NK-92 (cell line): Measurements from ENCODE around the gene VEGFB.

Experiments
- DNase-seq: peaks from one replicate; lab custom pipeline; 2025; ENCODE audit not compliant: unreplicated experiment; lab: John Stamatoyannopoulos, UW

The VEGFB gene

DNA sequence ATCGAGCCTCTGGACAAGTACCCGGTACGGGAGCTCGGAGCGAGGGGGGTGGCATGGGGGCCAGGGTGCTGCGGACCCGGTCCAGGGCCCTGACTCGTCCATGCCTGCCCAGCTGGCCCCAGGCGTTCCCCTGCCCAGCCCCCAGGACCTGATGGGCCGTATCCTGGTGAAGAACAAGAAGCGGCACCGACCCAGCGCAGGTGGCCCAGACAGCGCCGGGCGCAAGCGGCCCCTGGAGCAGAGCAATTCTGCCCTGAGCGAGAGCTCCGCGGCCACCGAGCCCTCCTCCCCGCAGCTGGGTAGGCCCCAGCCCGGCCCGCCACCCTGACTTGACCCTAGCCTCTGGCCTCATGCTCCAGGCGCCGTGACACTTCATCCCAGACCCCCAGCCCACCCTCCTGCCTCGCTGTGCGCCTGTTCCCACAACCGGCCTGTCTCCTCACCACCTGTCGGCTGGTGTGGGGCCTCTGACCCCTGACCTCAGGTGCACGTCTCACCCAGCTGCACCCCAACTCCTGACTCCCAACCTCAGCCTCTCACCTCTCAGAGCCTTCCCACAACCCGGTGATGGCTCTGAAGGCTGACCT lies 24.7 kb downstream of the VEGFB start:
- DNase-seq: no peak

DNA sequence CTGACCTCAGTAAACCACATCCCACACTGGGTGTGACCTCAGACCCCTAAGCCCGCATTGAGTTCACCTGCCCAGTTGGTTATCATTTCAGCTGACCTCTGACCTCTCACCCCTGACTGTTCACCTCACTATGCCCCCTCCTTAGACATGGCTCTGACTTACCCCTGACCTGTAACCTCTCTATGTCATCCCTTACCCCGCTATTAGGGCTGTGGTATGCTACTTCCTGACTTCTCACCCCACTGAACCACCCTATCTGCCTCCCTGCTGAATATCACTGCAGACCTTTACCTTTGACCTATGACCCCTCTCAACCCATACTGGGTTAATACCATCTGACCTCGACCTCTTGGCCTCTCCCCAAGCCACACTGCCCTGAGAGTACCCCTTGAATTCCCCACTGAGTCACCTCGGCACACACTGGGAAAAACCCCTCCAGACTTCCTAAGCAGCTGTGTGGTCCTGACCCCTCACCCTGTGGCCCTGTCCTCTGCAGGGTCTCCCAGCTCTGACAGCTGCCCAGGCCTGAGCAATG lies 25.2 kb downstream of the VEGFB start:
- DNase-seq: no peak

DNA sequence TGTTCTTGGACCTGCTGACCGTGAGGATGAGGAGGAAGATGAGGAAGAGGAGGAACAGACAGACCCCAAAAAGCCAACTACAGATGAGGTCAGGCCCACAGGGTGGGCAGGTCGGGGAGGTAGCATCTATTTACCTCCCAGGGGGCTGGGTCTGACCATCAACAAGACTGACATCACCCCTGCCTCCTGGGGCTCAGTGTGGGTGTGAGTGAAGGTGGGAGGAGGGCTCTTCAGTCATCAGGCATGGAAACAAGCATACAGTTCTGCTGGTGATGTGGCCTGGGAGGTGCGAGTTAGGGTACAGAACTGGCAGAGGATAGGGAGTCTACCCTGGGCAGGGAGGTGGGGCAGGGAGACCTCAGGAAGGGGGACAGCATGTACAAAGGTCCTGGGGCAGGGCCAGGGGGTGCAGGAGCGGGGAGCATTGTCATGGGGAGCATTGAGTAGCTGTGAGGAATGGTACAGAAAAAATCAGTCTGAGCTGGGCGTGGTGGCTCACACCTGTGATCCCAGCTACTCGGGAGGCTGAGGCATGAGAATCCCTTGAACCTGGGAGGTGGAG lies 25.8 kb downstream of the VEGFB start:
- DNase-seq: no peak

DNA sequence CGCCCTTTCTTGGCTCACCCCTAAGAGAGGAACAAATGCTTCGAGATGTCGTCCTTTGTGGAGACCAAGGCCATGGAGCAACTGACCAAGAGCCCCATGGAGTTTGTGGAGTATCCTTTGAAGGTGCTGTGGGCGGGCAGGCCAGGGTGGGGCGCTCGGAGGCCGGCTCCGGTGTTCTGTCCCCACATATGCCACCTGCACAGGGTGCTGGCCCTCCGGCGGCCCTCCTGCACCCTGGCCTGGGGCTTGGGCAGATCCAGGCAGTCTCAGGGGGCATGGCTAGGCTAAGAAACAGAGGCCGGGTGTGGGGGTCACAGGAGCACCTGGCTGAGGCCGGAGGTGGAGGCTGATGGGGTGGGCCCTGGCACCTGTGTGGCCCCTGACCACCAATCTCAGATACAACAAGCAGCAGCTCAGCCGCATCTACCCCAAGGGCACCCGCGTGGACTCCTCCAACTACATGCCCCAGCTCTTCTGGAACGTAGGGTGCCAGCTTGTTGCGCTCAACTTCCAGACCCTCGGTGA lies 27.2 kb downstream of the VEGFB start:
- no peak for DNase-seq

DNA sequence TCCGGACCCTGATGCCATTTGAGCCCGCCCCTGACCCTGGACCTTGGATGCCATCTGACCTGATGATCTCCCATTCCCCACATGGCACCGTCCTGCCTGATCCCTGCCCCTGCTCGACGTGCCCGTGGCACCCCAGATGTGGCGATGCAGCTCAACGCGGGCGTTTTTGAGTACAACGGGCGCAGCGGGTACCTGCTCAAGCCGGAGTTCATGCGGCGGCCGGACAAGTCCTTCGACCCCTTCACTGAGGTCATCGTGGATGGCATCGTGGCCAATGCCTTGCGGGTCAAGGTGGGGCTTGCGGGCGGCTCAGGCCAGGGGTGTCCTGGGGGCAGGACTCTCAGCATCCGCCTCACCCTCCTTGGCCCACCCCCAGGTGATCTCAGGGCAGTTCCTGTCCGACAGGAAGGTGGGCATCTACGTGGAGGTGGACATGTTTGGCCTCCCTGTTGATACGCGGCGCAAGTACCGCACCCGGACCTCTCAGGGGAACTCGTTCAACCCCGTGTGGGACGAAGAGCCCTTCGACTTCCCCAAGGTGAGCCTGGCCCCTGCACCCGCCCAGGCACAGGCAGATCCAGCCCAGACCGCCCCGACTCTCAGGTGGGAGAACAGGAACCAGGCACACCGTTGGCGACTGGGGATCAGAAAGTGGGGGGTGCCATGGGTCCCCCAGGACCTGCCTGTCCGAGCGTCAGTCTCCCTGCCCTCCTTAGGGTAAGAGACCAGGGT lies 28.1 kb downstream of the VEGFB start:
- no peak for DNase-seq

DNA sequence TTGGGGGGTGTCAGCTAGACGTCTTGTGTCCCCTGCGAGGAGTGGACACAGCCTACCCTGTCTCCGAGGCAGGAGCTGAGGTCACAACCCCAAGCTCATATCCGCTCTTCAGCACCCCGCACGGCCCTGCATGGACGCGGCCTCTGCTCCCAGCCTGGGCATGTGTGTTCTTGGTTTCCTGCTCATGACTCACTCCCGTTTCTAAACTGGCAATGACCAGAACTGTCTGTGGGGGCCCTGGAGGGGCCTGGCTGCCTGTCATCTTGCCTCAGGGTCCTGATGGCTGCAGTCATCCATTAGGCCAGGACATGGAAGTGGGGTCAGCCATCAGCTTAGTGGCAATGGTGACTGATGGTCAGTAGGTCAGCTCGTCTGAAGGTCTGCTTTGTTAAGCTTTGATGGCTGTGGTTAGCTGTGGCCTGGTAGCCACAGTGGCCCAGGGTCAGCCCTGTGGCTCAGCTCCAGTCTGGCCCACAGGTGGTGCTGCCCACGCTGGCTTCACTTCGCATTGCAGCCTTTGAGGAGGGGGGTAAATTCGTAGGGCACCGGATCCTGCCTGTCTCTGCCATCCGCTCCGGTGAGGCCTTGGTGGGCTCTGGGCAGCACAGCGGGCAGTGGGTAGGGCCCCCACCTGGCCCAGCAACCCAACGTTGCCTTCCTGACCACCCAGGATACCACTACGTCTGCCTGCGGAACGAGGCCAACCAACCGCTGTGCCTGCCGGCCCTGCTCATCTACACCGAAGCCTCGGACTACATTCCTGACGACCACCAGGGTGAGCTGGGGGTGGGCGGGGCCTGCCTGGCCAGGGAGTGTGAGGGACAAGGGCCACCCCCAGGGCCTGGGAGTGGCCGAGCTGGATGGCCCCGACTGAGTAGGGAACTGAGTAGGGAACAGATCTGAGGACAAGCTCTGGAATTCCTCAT lies 28.9 kb downstream of the VEGFB start:
- DNase-seq: no peak

DNA sequence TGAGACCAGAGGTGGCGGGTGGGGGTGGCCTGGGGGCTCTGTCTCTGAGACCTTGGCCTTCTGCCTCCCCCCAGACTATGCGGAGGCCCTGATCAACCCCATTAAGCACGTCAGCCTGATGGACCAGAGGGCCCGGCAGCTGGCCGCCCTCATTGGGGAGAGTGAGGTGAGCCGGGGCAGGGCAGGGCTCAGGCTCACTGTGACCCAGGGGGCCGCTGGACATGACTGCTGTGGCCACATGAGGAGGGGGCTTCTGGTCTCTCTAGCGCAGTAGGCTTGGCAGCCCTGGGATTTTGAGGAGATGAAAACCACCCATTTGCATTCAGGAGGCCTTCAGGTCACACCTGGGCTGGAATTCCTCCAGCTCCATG lies 29.5 kb downstream of the VEGFB start:
- no peak for DNase-seq

DNA sequence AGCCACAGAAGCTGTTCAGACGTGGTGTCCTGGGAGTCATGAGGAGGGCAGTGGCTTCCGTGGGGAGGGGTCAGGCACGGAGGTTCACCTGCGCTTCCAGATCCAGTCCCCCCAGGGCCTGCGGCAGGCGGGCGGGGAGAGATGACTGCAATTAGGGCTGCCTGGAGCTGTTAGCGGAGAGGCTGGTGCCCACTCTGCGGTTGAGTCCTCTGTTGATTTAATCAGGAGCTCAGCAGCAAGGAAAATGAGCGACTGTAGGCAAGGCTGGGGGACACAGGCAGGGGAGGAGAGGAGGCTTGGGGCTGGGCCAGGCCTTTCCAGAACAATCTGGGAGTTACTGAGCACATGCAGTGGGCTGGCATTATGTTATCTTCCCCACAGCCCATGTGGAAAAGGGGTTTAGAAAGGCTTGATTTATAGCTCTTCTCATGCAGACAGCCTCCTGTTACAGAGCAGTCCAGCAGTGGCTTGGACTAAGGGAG lies 30.0 kb downstream of the VEGFB start:
- no peak for DNase-seq

DNA sequence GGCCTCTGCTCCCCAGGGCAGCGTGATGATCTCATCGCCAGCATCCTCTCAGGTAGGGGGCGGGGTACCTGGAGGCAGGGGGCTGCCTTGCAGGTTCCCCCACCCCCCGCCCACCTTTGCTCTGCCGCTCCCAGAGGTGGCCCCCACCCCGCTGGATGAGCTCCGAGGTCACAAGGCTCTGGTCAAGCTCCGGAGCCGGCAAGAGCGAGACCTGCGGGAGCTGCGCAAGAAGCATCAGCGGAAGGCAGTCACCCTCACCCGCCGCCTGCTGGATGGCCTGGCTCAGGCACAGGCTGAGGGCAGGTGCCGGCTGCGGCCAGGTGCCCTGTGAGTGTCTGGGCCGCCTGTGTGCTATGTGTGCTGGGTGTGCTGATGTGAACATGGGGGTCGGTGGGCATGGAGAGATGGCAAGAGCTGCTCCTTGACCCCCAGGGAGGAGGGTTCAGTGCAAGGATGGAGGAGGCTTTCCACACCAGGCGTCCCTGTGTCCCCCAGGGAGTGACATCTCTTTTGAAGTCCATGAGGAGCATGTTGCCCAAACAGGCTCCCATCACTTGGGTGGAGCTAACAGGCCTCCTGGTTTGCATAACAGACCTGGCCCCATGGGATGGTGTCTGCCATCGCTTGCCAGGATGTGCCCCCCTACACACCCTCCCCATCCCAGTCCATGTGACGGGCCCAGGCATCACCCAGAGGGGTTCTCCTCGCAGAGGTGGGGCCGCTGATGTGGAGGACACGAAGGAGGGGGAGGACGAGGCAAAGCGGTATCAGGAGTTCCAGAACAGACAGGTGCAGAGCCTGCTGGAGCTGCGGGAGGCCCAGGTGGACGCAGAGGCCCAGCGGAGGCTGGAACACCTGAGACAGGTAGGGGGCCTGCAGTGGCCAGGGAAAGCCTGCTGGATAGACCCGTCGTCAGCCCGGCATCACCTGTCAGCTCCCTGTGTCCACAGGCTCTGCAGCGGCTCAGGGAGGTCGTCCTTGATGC lies 31.1 kb downstream of the VEGFB start:
- no peak for DNase-seq

DNA sequence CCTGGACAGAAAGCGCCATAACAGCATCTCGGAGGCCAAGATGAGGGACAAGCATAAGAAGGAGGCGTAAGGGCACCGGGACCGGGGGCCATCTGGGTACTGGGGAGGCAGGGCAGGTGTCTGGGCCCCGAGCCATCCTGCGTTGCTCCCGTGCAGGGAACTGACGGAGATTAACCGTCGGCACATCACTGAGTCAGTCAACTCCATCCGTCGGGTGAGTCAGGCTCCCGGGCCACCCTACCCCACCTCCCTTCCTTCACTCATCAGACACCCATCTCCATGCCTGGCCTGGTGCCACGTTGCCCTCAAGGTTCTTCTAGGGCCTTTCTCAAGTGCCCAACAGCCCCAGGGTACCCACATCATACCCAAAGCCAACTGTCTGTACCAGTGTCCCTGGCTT lies 32.0 kb downstream of the VEGFB start:
- DNase-seq: no peak

DNA sequence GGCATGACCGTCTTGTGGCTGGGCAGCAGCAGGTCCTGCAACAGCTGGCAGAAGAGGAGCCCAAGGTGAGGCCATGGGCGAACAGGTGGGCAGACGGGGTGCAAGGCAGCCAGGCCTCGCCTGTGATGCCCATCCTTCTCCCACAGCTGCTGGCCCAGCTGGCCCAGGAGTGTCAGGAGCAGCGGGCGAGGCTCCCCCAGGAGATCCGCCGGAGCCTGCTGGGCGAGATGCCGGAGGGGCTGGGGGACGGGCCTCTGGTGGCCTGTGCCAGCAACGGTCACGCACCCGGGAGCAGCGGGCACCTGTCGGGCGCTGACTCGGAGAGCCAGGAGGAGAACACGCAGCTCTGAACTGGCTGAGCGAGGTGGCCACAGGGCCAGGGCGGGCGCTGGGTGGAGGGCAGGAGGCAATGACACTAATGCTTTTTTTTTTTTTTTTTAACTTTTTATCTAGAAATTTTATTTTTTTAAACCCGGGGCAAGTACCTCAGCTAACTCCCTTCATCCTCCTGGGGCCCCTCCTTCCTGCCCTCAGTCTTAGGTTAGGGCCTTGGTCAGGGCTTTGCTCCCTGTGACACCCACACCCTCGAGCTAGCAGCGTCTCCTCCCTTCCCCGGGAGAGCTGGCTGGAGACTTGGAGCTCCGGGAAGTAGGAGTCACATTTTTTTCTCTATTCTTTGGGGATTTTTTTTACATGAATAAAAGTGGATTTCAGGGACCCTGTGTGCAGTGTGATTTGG lies 33.0 kb downstream of the VEGFB start:
- no peak for DNase-seq

DNA sequence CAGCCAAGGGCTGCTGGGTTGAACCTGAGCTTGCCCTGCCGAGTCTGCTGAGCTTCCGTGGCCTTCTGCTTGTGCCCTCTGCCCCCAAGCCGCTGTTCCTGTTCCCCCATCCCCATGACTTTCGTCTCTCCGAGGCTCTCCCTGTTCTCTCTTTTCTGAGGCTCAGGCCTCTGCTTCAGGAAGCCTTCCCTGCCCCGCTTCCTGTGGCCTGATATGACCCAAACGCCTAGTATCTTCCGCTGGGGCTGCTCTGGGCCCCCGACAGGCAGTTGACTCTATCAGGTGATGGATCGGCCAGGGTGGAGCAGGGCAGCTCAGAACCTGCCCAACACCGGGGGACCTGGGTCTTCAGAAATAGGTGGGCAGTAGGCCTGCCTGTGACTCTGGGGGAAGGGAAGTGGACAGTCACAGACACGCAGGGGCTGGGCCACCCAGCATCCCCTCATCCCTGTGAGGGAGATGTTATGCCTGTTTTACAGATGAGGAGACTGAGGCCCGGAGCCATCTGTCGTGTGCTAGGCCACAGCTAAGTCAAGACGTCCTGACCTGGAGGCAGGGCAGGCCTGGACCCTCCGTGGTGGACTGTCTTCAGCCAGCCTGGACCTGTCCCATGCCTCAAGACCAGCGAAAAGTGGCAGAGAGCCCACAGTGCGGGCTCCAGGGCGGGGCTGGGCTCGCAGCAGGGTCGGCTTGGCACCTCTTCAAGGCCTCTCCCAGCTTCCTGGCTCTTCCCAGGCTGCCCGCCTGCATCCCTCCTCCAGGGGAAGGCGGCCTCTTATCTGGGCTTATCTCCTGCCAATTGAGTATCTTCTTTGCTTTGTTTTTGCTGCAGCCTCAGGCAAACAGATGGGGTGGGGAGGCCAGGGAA lies 33.9 kb downstream of the VEGFB start:
- DNase-seq: no peak

DNA sequence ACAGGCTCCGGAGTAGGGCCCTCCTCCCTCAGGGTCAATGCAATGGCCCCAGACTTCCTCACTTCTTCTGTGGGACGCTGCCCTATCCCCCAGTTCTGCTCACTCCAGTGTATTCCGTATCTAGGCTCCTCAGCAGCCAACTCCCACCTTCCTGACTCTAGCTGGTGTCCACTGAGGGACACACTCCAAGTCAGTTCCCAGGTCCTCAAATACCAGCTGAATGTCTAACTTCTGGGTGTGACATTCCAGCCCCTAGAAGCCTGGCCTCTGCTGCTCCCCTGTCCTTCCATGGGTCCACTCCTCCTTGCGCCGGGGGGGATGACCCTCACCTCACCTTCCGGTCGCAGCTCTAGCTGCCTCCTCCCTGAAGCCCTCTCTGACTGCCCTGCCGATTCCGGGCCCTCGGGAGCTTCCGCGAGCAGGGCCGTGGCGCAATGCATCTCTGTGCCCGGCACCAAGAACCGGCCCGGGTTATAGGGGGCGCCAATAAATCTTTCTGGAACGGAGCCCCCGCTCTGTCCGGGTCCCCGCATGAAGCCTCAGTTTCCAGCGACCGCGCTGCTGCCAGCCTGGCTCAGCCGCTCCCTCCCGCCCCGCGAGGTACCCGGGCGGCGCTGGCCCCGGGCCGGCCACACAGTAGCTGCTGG lies 34.6 kb downstream of the VEGFB start:
- no peak for DNase-seq

DNA sequence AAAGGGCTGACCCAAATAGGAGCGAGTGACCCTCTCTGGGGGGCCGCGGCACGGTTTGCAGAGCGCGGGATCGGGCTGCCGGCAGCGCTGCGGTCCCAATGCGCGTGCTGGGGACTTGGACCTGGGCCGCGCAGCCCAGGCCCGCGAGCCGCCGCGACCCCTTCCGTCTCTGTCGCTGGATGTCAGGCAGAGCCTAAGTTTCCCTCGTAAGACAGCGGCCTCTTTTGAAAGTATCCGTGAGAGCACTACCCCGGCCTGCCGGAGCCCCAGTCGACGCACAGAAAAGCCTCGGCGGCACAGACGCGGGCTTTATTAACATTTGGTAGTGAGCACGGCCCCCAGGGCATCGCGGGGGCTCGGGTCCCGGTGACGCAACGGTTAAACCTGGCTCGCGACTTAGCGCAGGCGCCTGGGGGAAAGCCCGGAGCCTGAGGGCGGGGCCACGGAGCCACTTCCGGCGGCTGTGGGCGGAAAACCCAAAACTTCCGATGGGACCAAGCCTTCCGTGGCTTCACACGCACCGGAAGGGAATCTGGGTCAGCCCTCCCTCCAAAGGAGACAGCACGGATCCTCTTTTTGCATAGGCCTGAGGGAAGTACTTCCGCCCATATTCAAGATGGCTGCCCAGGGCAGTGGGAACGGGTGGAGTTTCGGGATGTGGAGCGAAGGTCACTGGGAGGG lies 35.3 kb downstream of the VEGFB start:
- DNase-seq: peak; percentile 81

DNA sequence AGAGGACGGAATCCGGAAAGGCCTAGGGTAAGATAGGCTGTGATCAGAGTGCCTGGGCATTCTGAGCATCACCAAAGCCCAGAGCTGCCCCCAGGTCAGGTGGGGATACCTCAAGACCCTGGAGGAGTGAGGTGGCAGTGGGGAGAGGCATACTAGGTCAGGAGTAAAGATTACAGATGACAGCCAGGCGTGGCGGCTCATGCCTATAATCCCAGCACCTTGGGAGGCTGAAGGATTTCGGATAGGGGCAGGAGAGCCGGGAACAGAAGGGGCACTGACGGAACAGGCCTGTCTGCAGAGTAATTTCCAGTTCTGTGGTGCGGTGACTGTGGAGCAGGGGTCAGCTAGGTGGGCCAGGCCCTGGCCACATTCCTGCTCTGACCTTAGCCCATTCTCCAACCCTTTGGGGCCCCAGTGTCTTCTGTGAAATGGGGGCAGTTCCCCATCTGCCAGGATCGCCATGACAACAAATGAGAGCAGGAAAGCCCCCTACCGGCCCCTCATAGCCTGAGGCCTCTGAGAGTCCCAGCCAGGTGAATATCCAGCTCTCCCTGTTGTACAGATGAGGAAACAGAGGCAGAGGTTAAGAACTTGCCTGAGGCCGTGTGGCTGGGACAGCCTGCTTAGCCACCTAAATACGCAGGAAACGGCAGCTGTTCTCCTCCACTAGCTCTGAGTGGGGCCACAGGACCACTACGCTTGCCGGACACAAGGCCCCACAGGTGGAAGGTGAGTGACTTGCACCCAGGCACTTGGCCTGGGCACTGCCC lies 40.8 kb downstream of the VEGFB start:
- DNase-seq: no peak

DNA sequence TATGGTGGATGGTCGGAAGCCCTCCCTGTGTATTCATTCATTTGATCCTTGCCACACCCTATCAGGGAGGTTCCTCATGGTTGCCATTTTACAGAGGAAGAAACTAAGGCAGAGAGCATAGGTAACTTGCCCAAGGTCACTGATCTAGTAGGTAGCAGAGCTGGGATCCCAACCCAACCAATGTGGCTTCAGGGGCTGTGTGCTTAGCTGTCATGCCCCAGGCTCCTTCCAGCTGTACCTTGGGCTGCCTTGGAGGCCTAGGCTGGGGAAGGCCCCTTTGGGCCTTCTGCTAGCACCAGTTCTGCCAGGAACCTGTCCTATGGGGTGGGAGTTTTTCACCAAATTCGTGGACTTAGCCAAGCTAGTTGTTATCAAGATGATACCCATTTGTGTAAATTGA lies 41.5 kb downstream of the VEGFB start:
- DNase-seq: no peak
